Stimulated activated CD8-positive, alpha-beta memory T cell treated with anti-CD3 and anti-CD28 coated beads, Interleukin-7, amount 100 ng/mL, for 4 hours (primary cell): ENCODE results near the gene SHMT2.
"Not testable (repeated sequence)": the region's sequence is repeated elsewhere in the genome, so short reads cannot be mapped to it uniquely, and the experiment has no call there.

Experiments used
- DNase-seq, 2 donors: peaks; one replicate each; pipeline ENCODE4 v3.0.0-alpha.2; 2020; ENCODE audit warnings: low read depth in 2 of 2

SHMT2 gene

GRCh38 chr12:57262126-57262822 is 32.8 kb downstream of the SHMT2 start:
- DNase-seq = no peak

GRCh38 chr12:57263096-57263495 is 33.6 kb downstream of the SHMT2 start:
- no peak for DNase-seq

GRCh38 chr12:57266681-57267080 is 37.2 kb downstream of the SHMT2 start:
- no peak for DNase-seq

GRCh38 chr12:57268264-57268663 is 38.8 kb downstream of the SHMT2 start:
- no peak for DNase-seq

GRCh38 chr12:57270966-57271470 is 41.5 kb downstream of the SHMT2 start:
- no peak for DNase-seq

- no peak for DNase-seq
These were observed 43.0 kb downstream of the SHMT2 start for GRCh38 chr12:57272337-57273151.

GRCh38 chr12:57273516-57273915 is 44.0 kb downstream of the SHMT2 start:
- no peak for DNase-seq

GRCh38 chr12:57276233-57276632 is 46.7 kb downstream of the SHMT2 start:
- not testable (repeated sequence) for DNase-seq

GRCh38 chr12:57276935-57277563 is 47.5 kb downstream of the SHMT2 start:
- DNase-seq = no peak

GRCh38 chr12:57278465-57279381 is 49.2 kb downstream of the SHMT2 start:
- no peak for DNase-seq

GRCh38 chr12:57280211-57281062 is 50.9 kb downstream of the SHMT2 start:
- DNase-seq = peak; percentile 59 to 75

- not testable (repeated sequence) for DNase-seq
These were observed 52.6 kb downstream of the SHMT2 start for GRCh38 chr12:57282073-57282472.
